Upper lobe of left lung (tissue), 6 donors: ENCODE measurements around the gene GPR34. TPM values are rescaled to one million over a fixed set of nuclear protein-coding genes. Genes with fewer than 3 reads are reported as not detected.

Experiments
- ATAC-seq, 2 donors: fragments of 200-7000 bp; cut with Tn5 transposase; one replicate each; pipeline ENCODE4 v1.9.1; 2022; ENCODE audit warnings: mild to moderate bottlenecking in 2 of 2, moderate library complexity in 2 of 2; ENCODE audit not compliant: low FRiP score in 2 of 2
- DNase-seq, 2 donors: peaks; one replicate each; pipeline ENCODE4 v3.0.0-alpha.2; 2019 to 2020
- H3K27ac ChIP-seq, 4 donors: fragments of 200-600 bp; sonication (generic); one replicate each; pipeline ENCODE4 v1.5.1; 2016 to 2019
- H3K27me3 ChIP-seq, 4 donors: fragments of 200-600 bp; sonication (generic); one replicate each; pipeline ENCODE4 v1.5.1; 2017 to 2019
- H3K36me3 ChIP-seq, 4 donors: fragments of 200-600 bp; sonication (generic); one replicate each; pipeline ENCODE4 v1.5.1; 2016 to 2019
- H3K4me1 ChIP-seq, 4 donors: fragments of 200-600 bp; sonication (generic); one replicate each; pipeline ENCODE4 v1.5.1; 2018 to 2019
- H3K4me3 ChIP-seq, 4 donors: fragments of 200-600 bp; sonication (generic); one replicate each; pipeline ENCODE4 v1.5.1; 2017 to 2019; ENCODE audit warnings: mild to moderate bottlenecking in 2 of 4, moderate library complexity in 1 of 4
- H3K9me3 ChIP-seq, 4 donors: fragments of 200-600 bp; sonication (generic); one replicate each; pipeline ENCODE4 v1.5.1; 2018 to 2019
- EP300 ChIP-seq, 4 donors: sonication (generic); formaldehyde crosslinking; IDR thresholded peaks; one replicate each; pipeline ENCODE4 v1.5.1; 2017; ENCODE audit warnings: antibody characterized with exemption in 4 of 4, control low read depth in 2 of 4
- POLR2A ChIP-seq, 4 donors: fragments of 450-650 bp; IDR thresholded peaks; one replicate each; pipeline ENCODE4 v1.5.1; 2016 to 2017; ENCODE audit warnings: antibody characterized with exemption in 4 of 4, mild to moderate bottlenecking in 2 of 4
- POLR2AphosphoS5 ChIP-seq, 2 donors: sonication (generic); formaldehyde crosslinking; IDR thresholded peaks; one replicate each; pipeline ENCODE4 v1.5.1; 2017; ENCODE audit warnings: antibody characterized with exemption in 2 of 2
- whole genome bisulfite sequencing, 2 donors: methylation state at CpG; one replicate each; pipeline ENCODE4 v1.1.5; 2017 to 2018; 5-methylcytosine and 5-hydroxymethylcytosine counted together
- total RNA-seq, 6 donors: library from RNA; depleted of rRNA in 4 of 6; stranded (reverse); fragments of >200 nt in 4 of 6; gene quantifications; one replicate each; pipeline versions ENCODE4 v1.1.0 to v1.2.1, GENCODE V29; 2016 to 2021
- TF ChIP-seq, protein P1 (sequence below), 6 experiments: fragments of 450-650 bp in 4 of 6; fragments of 200-600 bp in 2 of 6; sonication (generic) in 2 of 6; IDR thresholded peaks; one replicate each; pipeline ENCODE4 v1.5.1; 2016 to 2019; ENCODE audit warnings: antibody characterized with exemption in 6 of 6
- donor health status: DM: no; HTN: no; CAD: no; lungs with moderate emphysema.
- donor health status: DM: no; HTN: yes; CAD: no; lungs with severe emphysema.

Gene GPR34
- total RNA-seq, 6 donors from 2014 or later, result 1.6 to 29.5 (median 14.5) TPM

DNA sequence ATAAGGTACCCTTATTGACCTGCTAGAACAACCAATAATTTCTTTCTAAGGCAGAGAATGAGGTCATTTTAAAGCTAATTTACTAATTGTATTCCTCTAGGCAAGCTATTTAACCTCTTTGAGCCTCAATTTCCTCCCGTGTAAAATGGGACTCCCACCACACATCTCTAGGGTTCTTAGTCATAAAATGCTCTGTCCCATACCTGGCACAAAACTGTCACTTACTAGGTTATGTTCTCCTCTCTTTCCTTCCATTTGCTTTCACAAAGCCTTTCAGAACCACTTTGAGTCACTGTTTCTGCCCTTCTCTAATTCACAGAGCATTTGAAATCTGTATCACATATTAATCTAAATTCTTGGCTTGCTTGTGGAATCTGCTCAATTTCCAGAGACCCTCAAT is 32.8 kb downstream of the GPR34 start:
- DNase-seq (no peak), ATAC-seq (no peak)
- TF ChIP-seq POLR2A (IDR thresholded peaks at IDR 0.05) (no peak), POLR2AphosphoS5 (IDR thresholded peaks at IDR 0.05) (no peak), EP300 (IDR thresholded peaks at IDR 0.05) (no peak)
- TF ChIP-seq, protein P1, sequence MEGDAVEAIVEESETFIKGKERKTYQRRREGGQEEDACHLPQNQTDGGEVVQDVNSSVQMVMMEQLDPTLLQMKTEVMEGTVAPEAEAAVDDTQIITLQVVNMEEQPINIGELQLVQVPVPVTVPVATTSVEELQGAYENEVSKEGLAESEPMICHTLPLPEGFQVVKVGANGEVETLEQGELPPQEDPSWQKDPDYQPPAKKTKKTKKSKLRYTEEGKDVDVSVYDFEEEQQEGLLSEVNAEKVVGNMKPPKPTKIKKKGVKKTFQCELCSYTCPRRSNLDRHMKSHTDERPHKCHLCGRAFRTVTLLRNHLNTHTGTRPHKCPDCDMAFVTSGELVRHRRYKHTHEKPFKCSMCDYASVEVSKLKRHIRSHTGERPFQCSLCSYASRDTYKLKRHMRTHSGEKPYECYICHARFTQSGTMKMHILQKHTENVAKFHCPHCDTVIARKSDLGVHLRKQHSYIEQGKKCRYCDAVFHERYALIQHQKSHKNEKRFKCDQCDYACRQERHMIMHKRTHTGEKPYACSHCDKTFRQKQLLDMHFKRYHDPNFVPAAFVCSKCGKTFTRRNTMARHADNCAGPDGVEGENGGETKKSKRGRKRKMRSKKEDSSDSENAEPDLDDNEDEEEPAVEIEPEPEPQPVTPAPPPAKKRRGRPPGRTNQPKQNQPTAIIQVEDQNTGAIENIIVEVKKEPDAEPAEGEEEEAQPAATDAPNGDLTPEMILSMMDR (IDR thresholded peaks at IDR 0.05), result no peak
- no peak overlapping the region for H3K27ac ChIP-seq
- no peaks in the 10 kb centered on the region for H3K36me3 ChIP-seq
- H3K9me3 ChIP-seq, result peaks cover 0 to 23% (median 0%) of the 10 kb centered on the region in 4 donors
- H3K27me3 ChIP-seq, result no peaks in the 10 kb centered on the region
- no peak overlapping the region for H3K4me3 ChIP-seq
- H3K4me1 ChIP-seq, result no peaks in the 10 kb centered on the region
- 65 to 92% methylated on average over 1 of the region's 1 CpG for WGBS, 2 donors

DNA sequence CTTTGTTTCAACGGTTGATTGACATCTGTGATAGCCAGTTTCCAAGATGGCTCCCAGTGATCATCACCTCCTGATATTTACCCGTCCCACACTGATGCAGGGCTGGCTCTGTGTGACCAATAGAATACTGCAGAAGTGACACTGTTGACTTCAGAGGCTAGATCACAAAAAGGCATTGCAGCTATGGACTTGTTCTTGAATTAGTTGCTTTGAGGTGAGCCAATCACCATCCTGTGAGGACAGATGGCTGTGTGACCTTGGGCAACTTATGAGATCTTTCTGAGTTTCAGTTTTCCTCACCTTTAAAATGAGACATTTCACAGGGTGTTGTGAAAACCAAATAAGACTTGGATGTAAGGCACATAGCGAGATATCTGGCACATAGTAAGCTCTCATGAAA is 33.4 kb downstream of the GPR34 start:
- H3K9me3 ChIP-seq, result peaks cover 0 to 17% (median 0%) of the 10 kb centered on the region in 4 donors
- no peak overlapping the region for H3K4me3 ChIP-seq
- H3K36me3 ChIP-seq, result no peaks in the 10 kb centered on the region
- no peaks in the 10 kb centered on the region for H3K27me3 ChIP-seq
- DNase-seq (no peak), ATAC-seq (no peak)
- WGBS, 2 donors, result 91 to 93% methylated on average over 3 of the region's 3 CpGs
- no peak overlapping the region for H3K27ac ChIP-seq
- TF ChIP-seq POLR2A (IDR thresholded peaks at IDR 0.05), result no peak
- no peak for TF ChIP-seq EP300 (IDR thresholded peaks at IDR 0.05)
- TF ChIP-seq POLR2AphosphoS5 (IDR thresholded peaks at IDR 0.05), result no peak
- TF ChIP-seq, protein P1 (IDR thresholded peaks at IDR 0.05), result no peak
- H3K4me1 ChIP-seq, result no peaks in the 10 kb centered on the region

GRCh38 chrX:41722816-41723618 is 34.2 kb downstream of the GPR34 start:
- WGBS, 2 donors, result 68 to 69% methylated on average over 3 of the region's 3 CpGs
- ATAC-seq, result no peak
- Histone ChIP-seq H3K27me3 (no peaks in the 10 kb centered on the region), H3K27ac (no peak overlapping the region), H3K36me3 (no peaks in the 10 kb centered on the region), H3K4me3 (no peak overlapping the region), H3K4me1 (no peaks in the 10 kb centered on the region), H3K9me3 (peaks cover 0 to 9% (median 0%) of the 10 kb centered on the region in 4 donors)
- TF ChIP-seq POLR2A (IDR thresholded peaks at IDR 0.05), result no peak
- no peak for TF ChIP-seq EP300 (IDR thresholded peaks at IDR 0.05)
- TF ChIP-seq POLR2AphosphoS5 (IDR thresholded peaks at IDR 0.05), result no peak
- TF ChIP-seq, protein P1 (IDR thresholded peaks at IDR 0.05), result no peak
- no peak for DNase-seq

GRCh38 chrX:41723826-41724225 is 35.1 kb downstream of the GPR34 start, which contains the start of gene GPR82:
GPR82 (plus strand) TSS chrX:41724181; CDS start chrX:41727027, 2,846 bp downstream.
- Histone ChIP-seq H3K36me3 (no peaks in the 10 kb centered on the region), H3K27ac (no peak within 1 kb of the TSS), H3K4me1 (no peaks in the 10 kb centered on the region), H3K4me3 (no peak within 1 kb of the TSS), H3K9me3 (peaks cover 0 to 7% (median 0%) of the 10 kb centered on the region in 4 donors), H3K27me3 (no peaks in the 10 kb centered on the region)
- no peak for ATAC-seq
- no peak for DNase-seq
- no peak for TF ChIP-seq EP300 (IDR thresholded peaks at IDR 0.05)
- TF ChIP-seq, protein P1 (IDR thresholded peaks at IDR 0.05), result no peak
- WGBS, 2 donors, result 51 to 80% methylated on average over 2 of the region's 2 CpGs

DNA sequence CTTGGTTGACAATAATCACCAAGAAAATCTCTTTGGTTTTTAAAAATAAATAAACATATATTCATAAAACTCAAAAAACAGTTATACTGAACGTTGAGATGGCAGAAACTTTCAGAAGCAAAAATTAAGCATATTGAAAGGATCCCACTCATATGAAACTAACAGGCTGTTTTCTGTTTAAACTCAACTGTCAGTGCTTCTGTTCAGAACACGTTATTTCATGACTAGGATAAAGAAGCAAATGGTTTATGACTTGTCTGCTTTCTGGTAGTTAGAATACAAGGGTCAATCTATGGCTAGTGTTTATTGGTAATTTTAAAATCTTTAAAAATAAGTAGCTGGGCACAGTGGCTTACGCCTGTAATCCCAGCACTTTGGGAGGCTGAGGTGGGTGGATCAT is 39.4 kb downstream of the GPR34 start:
- TF ChIP-seq, protein P1 (IDR thresholded peaks at IDR 0.05), result no peak
- TF ChIP-seq POLR2A (IDR thresholded peaks at IDR 0.05), result no peak
- TF ChIP-seq EP300 (IDR thresholded peaks at IDR 0.05), result no peak
- no peak for TF ChIP-seq POLR2AphosphoS5 (IDR thresholded peaks at IDR 0.05)
- Histone ChIP-seq H3K36me3 (no peaks in the 10 kb centered on the region), H3K9me3 (no peaks in the 10 kb centered on the region), H3K27me3 (no peaks in the 10 kb centered on the region), H3K4me3 (no peak overlapping the region), H3K4me1 (no peaks in the 10 kb centered on the region), H3K27ac (no peak overlapping the region)
- 64 to 88% methylated on average over 3 of the region's 3 CpGs for WGBS, 2 donors
- ATAC-seq (no peak), DNase-seq (no peak)
